Inflammatory macrophage treated with lipopolysaccharide for 4 hours (primary cell): Measurements from ENCODE around the gene PSMC5.
"Not testable (repeated sequence)": the region's sequence is repeated elsewhere in the genome, so short reads cannot be mapped to it uniquely, and the experiment has no call there.

Experiments
- DNase-seq: peaks from one replicate; pipeline ENCODE4 v3.0.0-alpha.2; 2020

Gene PSMC5

GRCh38 chr17:63874061-63874626 is 46.9 kb downstream of the PSMC5 start:
- DNase-seq = not testable (repeated sequence)

- DNase-seq = not testable (repeated sequence)
Measured at GRCh38 chr17:63874693-63875092, 47.5 kb downstream of the PSMC5 start.

GRCh38 chr17:63878413-63878812 is 51.2 kb downstream of the PSMC5 start:
- not testable (repeated sequence) for DNase-seq

GRCh38 chr17:63880706-63881105 is 53.5 kb downstream of the PSMC5 start:
- no peak for DNase-seq

GRCh38 chr17:63881337-63881736 is 54.1 kb downstream of the PSMC5 start:
- DNase-seq = not testable (repeated sequence)
